ENCODE results near the gene CLBA1. TPM values are rescaled to one million over a fixed set of nuclear protein-coding genes. Genes with fewer than 3 reads are reported as not detected.
"Not testable (repeated sequence)": the region's sequence is repeated elsewhere in the genome, so short reads cannot be mapped to it uniquely, and the experiment has no call there.

Gene CLBA1
- total RNA-seq, 1 experiment from 2014 or later: 14.8 TPM

- RAD21 ChIA-PET (ENCODE audit: low non-redundant PET in 1 of 2, low total read pairs in 2 of 2, uncharacterized antibody in 2 of 2, unreplicated experiment in 2 of 2): no interaction called here
- Histone ChIP-seq H3K4me3 (replicated peaks in 1 of 2; ENCODE audit: low read depth in 1 of 2, low read length in 2 of 2) (no peak overlapping the region), H3K36me3 (ENCODE audit: control insufficient read depth in 1 of 2, insufficient read depth in 2 of 2, low read length in 2 of 2) (no peaks in the 10 kb centered on the region), H3K9me3 (ENCODE audit: control insufficient read depth in 1 of 2, insufficient read depth in 1 of 2, low read depth in 1 of 2, low read length in 2 of 2) (no peaks in the 10 kb centered on the region), H4K20me1 (ENCODE audit: insufficient read depth) (no peaks in the 10 kb centered on the region), H3K27ac (ENCODE audit: low read depth, low read length) (no peak overlapping the region), H3K4me2 (ENCODE audit: low read length) (no peak overlapping the region), H3K9me2 (ENCODE audit: insufficient read depth) (no peaks in the 10 kb centered on the region), H3K9ac (ENCODE audit: low read length) (no peak overlapping the region), H3K79me2 (ENCODE audit: insufficient read depth, low read length) (peaks cover 5% of the 10 kb centered on the region), H3K27me3 (ENCODE audit: insufficient read depth, low read length) (no peaks in the 10 kb centered on the region), H3K4me1 (ENCODE audit: control insufficient read depth in 1 of 2, insufficient read depth in 2 of 2, low read length in 2 of 2) (peaks cover 31 to 55% of the 10 kb centered on the region in 2 experiments), H2AFZ (ENCODE audit: low read depth, low read length, poor library complexity, severe bottlenecking) (no peak overlapping the region)
- CTCF ChIA-PET: interaction anchor here (1.4 kb wide), 1 partner anchor 64 kb away, joined by 3 read pairs; no protein-coding TSS in a partner anchor
- TF ChIP-seq EZH2phosphoT487 (IDR thresholded peaks at IDR 0.05; ENCODE audit: borderline replicate concordance) (no peak), ATF3 (IDR thresholded peaks at IDR 0.05) (no peak), SRF (IDR thresholded peaks at IDR 0.05; ENCODE audit: low read depth) (peak; percentile 74), FOSL1 (IDR thresholded peaks at IDR 0.05; ENCODE audit: low read depth) (no peak), JUND (IDR thresholded peaks at IDR 0.05) (no peak), CEBPB (IDR thresholded peaks at IDR 0.05; ENCODE audit: low read depth) (no peak), ELF1 (IDR thresholded peaks at IDR 0.05; ENCODE audit: borderline replicate concordance, low read depth) (no peak), TCF7L2 (IDR thresholded peaks at IDR 0.05; ENCODE audit: borderline replicate concordance, extremely low read depth, insufficient read depth, insufficient read length) (no peak)
- peak; percentile 37 for DNase-seq (ENCODE audit: low read depth, low spot score)
- no peak for ATAC-seq
- intact Hi-C loops (cut with micrococcal nuclease): no loop called here
- BruUV-seq (replicated peaks): no TSS peak
- POLR2A ChIA-PET: interaction anchor here (0.9 to 1.3 kb wide), 2 partner anchors 41 to 53 kb away, joined by 3 to 5 read pairs; partner anchors contain the start of gene CLBA1
Observed at GRCh38 chr14:105026802-105027563, 41.4 kb downstream of the CLBA1 start.

GRCh38 chr14:105027718-105028117, 42.1 kb downstream of the CLBA1 start:
- H3K4me1 ChIP-seq (ENCODE audit: control insufficient read depth in 1 of 2, insufficient read depth in 2 of 2, low read length in 2 of 2): peaks cover 27 to 48% of the 10 kb centered on the region in 2 experiments
- intact Hi-C loops (cut with micrococcal nuclease): not testable (repeated sequence)

More at GRCh38 chr14:105027718-105028117, 42.1 kb downstream of the CLBA1 start:
- H3K79me2 ChIP-seq (ENCODE audit: insufficient read depth, low read length); H3K27me3 ChIP-seq (ENCODE audit: insufficient read depth, low read length); H3K9ac ChIP-seq (ENCODE audit: low read length); H3K36me3 ChIP-seq (ENCODE audit: control insufficient read depth in 1 of 2, insufficient read depth in 2 of 2, low read length in 2 of 2); H3K4me3 ChIP-seq (replicated peaks in 1 of 2; ENCODE audit: low read depth in 1 of 2, low read length in 2 of 2); H3K27ac ChIP-seq (ENCODE audit: low read depth, low read length); H3K9me2 ChIP-seq (ENCODE audit: insufficient read depth); CTCF ChIA-PET; H4K20me1 ChIP-seq (ENCODE audit: insufficient read depth); H3K9me3 ChIP-seq (ENCODE audit: control insufficient read depth in 1 of 2, insufficient read depth in 1 of 2, low read depth in 1 of 2, low read length in 2 of 2); H2AFZ ChIP-seq (ENCODE audit: low read depth, low read length, poor library complexity, severe bottlenecking); RAD21 ChIA-PET (ENCODE audit: low non-redundant PET in 1 of 2, low total read pairs in 2 of 2, uncharacterized antibody in 2 of 2, unreplicated experiment in 2 of 2); ATAC-seq; H3K4me2 ChIP-seq (ENCODE audit: low read length); BruUV-seq (replicated peaks); DNase-seq (ENCODE audit: low read depth, low spot score): not testable (repeated sequence)
- POLR2A ChIA-PET: interaction anchor here (1.3 kb wide), 1 partner anchor 54 kb away, joined by 3 read pairs; no protein-coding TSS in a partner anchor

Measured in HCT116 (cell line).